HL-60 (cell line): ENCODE data around the gene BARX1.

ENCODE experiments used
- DNase-seq, 2 experiments: peaks; one replicate each; pipeline ENCODE4 v3.0.0-alpha.2; 2010 to 2020; ENCODE audit warnings: low read depth in 1 of 2, low spot score in 1 of 2
- H3K27ac ChIP-seq: fragments of 250-450 bp; sonication (Bioruptor Pico); replicated peaks from 2 replicates; pipeline ENCODE4 v1.5.1; 2020; ENCODE audit warnings: mild to moderate bottlenecking, moderate library complexity
- H3K27me3 ChIP-seq: fragments of 250-450 bp; sonication (Bioruptor Pico); 2 replicates; pipeline ENCODE4 v1.5.1; 2021; ENCODE audit warnings: mild to moderate bottlenecking, moderate library complexity; ENCODE audit not compliant: insufficient read depth, poor library complexity, severe bottlenecking
- H3K4me3 ChIP-seq: replicated peaks from 2 replicates; pipeline ENCODE4 v1.5.1; 2011; ENCODE audit warnings: mild to moderate bottlenecking, control low read depth, low read length; ENCODE audit not compliant: insufficient read depth
- GABPA ChIP-seq: IDR thresholded peaks from 2 replicates; pipeline ENCODE4 v1.6.1; 2012; ENCODE audit warnings: low read depth
- POLR2AphosphoS5 ChIP-seq: IDR thresholded peaks from 2 replicates; pipeline ENCODE4 v1.6.1; 2012; ENCODE audit warnings: low read depth
- SPI1 ChIP-seq: IDR thresholded peaks from 2 replicates; pipeline ENCODE4 v1.6.1; 2012; ENCODE audit warnings: low read depth, mild to moderate bottlenecking, borderline replicate concordance
- TF ChIP-seq, protein P1 (sequence below): IDR thresholded peaks from 2 replicates; pipeline ENCODE4 v1.6.1; 2012; ENCODE audit warnings: low read depth; ENCODE audit not compliant: insufficient replicate concordance
- TF ChIP-seq, protein P2 (sequence below): IDR thresholded peaks from one replicate; pipeline ENCODE4 v1.5.1; 2011; ENCODE audit warnings: low read length, control low read depth, inconsistent platforms; ENCODE audit not compliant: insufficient read depth

The BARX1 gene

DNA sequence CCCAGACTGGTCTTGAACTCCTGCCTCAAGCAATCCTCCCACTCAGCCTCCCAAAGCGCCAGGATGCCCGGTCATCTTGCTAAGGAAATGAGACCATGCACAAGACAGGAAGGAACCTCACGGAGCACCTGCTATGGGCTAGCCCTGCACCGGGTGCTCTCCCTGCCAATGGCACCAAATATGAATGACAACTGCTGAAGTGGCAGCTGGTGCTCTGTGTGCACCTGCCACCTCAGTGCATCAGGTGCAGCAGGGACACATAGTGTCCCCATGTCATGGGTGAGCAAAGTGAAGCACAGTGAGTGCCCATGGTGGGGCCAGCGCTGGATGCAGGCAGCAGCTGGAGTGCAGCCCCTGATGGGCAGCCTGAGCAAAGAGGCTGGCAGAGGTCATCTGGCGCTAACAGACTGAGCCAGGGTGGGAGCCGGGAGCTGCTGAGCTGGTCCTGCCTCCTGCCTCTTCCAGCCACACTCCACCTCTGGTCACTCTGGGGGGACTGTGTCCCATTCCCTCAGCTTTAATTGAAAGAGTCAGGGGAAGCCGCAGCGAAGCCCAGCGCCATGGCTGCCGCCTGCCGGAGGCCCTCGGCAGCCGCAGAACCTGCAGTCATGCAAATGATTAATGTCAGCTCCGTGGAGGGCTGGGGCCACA lies 46.4 kb downstream of the BARX1 start:
- Histone ChIP-seq H3K4me3 (no peak overlapping the region), H3K27ac (no peak overlapping the region), H3K27me3 (peaks cover 6% of the 10 kb centered on the region)
- DNase-seq: no peak
- TF ChIP-seq, protein P1, sequence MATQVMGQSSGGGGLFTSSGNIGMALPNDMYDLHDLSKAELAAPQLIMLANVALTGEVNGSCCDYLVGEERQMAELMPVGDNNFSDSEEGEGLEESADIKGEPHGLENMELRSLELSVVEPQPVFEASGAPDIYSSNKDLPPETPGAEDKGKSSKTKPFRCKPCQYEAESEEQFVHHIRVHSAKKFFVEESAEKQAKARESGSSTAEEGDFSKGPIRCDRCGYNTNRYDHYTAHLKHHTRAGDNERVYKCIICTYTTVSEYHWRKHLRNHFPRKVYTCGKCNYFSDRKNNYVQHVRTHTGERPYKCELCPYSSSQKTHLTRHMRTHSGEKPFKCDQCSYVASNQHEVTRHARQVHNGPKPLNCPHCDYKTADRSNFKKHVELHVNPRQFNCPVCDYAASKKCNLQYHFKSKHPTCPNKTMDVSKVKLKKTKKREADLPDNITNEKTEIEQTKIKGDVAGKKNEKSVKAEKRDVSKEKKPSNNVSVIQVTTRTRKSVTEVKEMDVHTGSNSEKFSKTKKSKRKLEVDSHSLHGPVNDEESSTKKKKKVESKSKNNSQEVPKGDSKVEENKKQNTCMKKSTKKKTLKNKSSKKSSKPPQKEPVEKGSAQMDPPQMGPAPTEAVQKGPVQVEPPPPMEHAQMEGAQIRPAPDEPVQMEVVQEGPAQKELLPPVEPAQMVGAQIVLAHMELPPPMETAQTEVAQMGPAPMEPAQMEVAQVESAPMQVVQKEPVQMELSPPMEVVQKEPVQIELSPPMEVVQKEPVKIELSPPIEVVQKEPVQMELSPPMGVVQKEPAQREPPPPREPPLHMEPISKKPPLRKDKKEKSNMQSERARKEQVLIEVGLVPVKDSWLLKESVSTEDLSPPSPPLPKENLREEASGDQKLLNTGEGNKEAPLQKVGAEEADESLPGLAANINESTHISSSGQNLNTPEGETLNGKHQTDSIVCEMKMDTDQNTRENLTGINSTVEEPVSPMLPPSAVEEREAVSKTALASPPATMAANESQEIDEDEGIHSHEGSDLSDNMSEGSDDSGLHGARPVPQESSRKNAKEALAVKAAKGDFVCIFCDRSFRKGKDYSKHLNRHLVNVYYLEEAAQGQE: no peak
- TF ChIP-seq GABPA: no peak
- TF ChIP-seq, protein P2, sequence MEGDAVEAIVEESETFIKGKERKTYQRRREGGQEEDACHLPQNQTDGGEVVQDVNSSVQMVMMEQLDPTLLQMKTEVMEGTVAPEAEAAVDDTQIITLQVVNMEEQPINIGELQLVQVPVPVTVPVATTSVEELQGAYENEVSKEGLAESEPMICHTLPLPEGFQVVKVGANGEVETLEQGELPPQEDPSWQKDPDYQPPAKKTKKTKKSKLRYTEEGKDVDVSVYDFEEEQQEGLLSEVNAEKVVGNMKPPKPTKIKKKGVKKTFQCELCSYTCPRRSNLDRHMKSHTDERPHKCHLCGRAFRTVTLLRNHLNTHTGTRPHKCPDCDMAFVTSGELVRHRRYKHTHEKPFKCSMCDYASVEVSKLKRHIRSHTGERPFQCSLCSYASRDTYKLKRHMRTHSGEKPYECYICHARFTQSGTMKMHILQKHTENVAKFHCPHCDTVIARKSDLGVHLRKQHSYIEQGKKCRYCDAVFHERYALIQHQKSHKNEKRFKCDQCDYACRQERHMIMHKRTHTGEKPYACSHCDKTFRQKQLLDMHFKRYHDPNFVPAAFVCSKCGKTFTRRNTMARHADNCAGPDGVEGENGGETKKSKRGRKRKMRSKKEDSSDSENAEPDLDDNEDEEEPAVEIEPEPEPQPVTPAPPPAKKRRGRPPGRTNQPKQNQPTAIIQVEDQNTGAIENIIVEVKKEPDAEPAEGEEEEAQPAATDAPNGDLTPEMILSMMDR: no peak
- no peak for TF ChIP-seq POLR2AphosphoS5
- no peak for TF ChIP-seq SPI1

DNA sequence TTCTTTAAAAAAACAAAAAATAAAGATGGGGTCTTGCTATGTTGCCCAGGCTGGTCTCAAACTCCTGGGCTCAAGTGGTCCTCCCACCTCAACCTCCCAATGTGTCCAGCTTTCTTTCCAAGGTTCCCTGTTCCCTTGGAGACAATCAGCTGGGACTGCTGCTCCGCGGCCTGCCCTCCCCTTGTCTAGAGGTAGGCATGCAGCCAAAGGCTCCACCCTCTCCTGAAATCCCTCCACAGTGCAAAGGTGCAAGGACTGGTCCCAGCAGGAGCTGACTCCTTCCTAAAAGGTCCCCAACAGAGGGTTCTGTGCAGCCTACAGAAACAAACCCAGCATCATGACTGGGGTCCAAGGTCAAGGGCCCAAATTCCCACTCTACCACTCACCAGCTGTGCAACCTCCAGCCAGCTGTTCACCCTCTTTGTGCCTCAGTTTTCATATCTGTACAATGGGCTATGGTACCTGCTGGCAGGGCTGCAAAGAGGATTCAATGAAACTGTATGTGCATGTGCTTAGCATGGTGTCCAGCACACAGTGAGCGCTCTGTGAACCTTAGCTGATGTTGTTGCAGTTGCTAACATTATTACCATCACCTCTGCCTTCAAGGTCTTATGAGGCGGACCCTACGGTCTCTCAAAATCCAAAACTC lies 47.5 kb downstream of the BARX1 start:
- Histone ChIP-seq H3K27ac (no peak overlapping the region), H3K4me3 (no peak overlapping the region), H3K27me3 (peaks cover 6% of the 10 kb centered on the region)
- TF ChIP-seq, protein P2: no peak
- TF ChIP-seq GABPA (no peak), POLR2AphosphoS5 (no peak), SPI1 (no peak)
- TF ChIP-seq, protein P1: no peak
- no peak for DNase-seq

DNA sequence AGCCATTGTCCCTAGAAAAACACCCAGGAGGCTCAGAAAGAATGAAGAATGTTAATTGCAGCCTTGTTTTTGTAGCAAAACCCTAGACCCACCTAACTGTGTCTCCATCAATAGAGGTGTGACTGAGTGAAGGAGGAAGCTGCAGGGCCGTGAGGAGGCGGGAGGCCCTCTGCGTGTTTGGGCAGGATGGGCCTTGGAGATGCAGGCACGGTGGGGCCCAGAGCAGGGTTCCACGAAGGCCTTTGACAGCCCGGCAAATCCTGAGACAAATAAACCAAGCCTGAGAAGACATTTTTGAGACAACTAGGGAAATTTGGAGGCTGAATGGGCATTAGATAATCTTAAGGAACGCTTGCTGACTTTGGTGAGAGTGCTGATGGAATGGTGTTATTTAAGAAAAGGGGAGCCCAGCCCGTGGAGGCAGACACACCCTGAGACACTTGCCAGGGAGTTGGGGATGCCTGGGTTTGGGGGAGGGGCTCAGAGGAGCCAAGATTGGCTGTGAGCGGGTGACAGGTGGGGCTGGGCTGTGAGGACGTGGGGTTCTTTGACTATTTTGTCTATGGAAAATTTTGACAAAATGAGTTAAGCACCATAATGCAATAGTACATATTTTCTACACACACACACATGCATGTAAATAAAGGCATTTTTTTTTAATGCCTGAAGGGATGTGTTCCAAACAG lies 48.8 kb downstream of the BARX1 start:
- Histone ChIP-seq H3K27me3 (peaks cover 6% of the 10 kb centered on the region), H3K27ac (no peak overlapping the region), H3K4me3 (no peak overlapping the region)
- TF ChIP-seq, protein P2: no peak
- TF ChIP-seq SPI1 (no peak), POLR2AphosphoS5 (no peak), GABPA (no peak)
- TF ChIP-seq, protein P1: no peak
- DNase-seq: no peak
